Measurements from ENCODE around the gene STAB1.

STAB1 gene

GRCh38 chr3:52504977-52505376 is 9.8 kb downstream of the STAB1 start:
- DNase-seq (ENCODE audit: low spot score) = no peak
- no peak for TF ChIP-seq CTCF (IDR thresholded peaks at IDR 0.05; ENCODE audit: extremely low read depth, missing control alignments)

GRCh38 chr3:52506266-52506966 is 11.3 kb downstream of the STAB1 start:
- DNase-seq (ENCODE audit: low spot score) = no peak
- no peak for TF ChIP-seq CTCF (IDR thresholded peaks at IDR 0.05; ENCODE audit: extremely low read depth, missing control alignments)

- TF ChIP-seq CTCF (IDR thresholded peaks at IDR 0.05; ENCODE audit: extremely low read depth, missing control alignments) = no peak
- DNase-seq (ENCODE audit: low spot score) = no peak
Measured at GRCh38 chr3:52507359-52507758, 12.2 kb downstream of the STAB1 start.

- no peak for TF ChIP-seq CTCF (IDR thresholded peaks at IDR 0.05; ENCODE audit: extremely low read depth, missing control alignments)
- DNase-seq (ENCODE audit: low spot score) = no peak
Measured at GRCh38 chr3:52509753-52510328, 14.7 kb downstream of the STAB1 start.

- DNase-seq (ENCODE audit: low spot score) = no peak
- no peak for TF ChIP-seq CTCF (IDR thresholded peaks at IDR 0.05; ENCODE audit: extremely low read depth, missing control alignments)
Measured at GRCh38 chr3:52511509-52511908, 16.4 kb downstream of the STAB1 start.

- DNase-seq (ENCODE audit: low spot score) = no peak
- TF ChIP-seq CTCF (IDR thresholded peaks at IDR 0.05; ENCODE audit: extremely low read depth, missing control alignments) = no peak
Measured at GRCh38 chr3:52512105-52512504, 17.0 kb downstream of the STAB1 start.

GRCh38 chr3:52512727-52513126 is 17.6 kb downstream of the STAB1 start:
- no peak for TF ChIP-seq CTCF (IDR thresholded peaks at IDR 0.05; ENCODE audit: extremely low read depth, missing control alignments)

More at GRCh38 chr3:52512727-52513126, 17.6 kb downstream of the STAB1 start:
- DNase-seq (ENCODE audit: low spot score) = no peak

Measured in GM20000 (cell line).